MV-4-11 (cell line): ENCODE data around the gene C19orf33.

ENCODE experiments used
- DNase-seq: peaks from one replicate; lab custom pipeline; 2025; lab: John Stamatoyannopoulos, UW

The C19orf33 gene

GRCh38 chr19:38340927-38341326 is 36.9 kb downstream of the C19orf33 start:
- DNase-seq, result no peak

GRCh38 chr19:38346837-38347236 is 42.8 kb downstream of the C19orf33 start:
- no peak for DNase-seq

- DNase-seq, result no peak
Measured at GRCh38 chr19:38350883-38351282, 46.8 kb downstream of the C19orf33 start.

GRCh38 chr19:38351865-38352395 is 47.9 kb downstream of the C19orf33 start:
- DNase-seq, result no peak

- DNase-seq, result no peak
Measured at GRCh38 chr19:38352611-38353010, 48.6 kb downstream of the C19orf33 start.
